ENCODE data around the gene RRN3. TPM values are rescaled to one million over a fixed set of nuclear protein-coding genes. Genes with fewer than 3 reads are reported as not detected.
"Not testable (repeated sequence)": the region's sequence is repeated elsewhere in the genome, so short reads cannot be mapped to it uniquely, and the experiment has no call there.

Gene RRN3
- total RNA-seq, 1 experiment from 2014 or later, result 40.9 TPM

DNA sequence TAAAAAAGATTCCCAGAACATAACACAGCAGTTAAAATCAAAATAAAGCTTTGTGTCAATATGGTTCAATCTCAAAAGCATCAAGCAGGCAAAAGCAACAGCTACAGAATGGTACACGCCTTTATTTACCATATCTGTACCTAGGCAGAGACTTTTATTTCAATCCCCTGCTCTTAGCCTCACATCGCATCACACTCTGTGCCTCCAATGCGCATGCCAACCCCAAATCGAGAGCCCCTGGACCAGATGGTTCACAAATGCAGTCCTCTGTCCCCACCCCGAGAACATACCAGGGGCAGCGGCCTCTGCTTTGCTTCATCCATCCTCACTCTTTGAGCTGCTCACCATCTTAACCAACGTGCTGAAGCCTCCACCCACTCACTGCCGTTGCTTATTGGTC is 27.4 kb downstream of the RRN3 start:
- not testable (repeated sequence) for H3K27ac Mint-ChIP-seq; H3K4ac ChIP-seq (ENCODE audit: low read depth, low read length); H3K79me2 ChIP-seq (ENCODE audit: insufficient read depth, low read length); H2AK5ac ChIP-seq (ENCODE audit: insufficient read length, low read length); H3K9me3 ChIP-seq (ENCODE audit: control insufficient read depth, low read depth, low read length); H3K27ac ChIP-seq (ENCODE audit: insufficient read length, low read depth, low read length); DNase-seq; H3K23ac ChIP-seq (ENCODE audit: insufficient read length, low read depth, low read length); H4K91ac ChIP-seq (ENCODE audit: insufficient read length, low read depth, low read length); H3K23me2 ChIP-seq (ENCODE audit: insufficient read length, low read depth, low read length, poor library complexity, severe bottlenecking); H2AFZ ChIP-seq (ENCODE audit: low read length); H3K27me3 Mint-ChIP-seq (ENCODE audit: low read depth); H2BK5ac ChIP-seq (ENCODE audit: insufficient read length, low read length); H3K4me3 Mint-ChIP-seq; H4K20me1 ChIP-seq (ENCODE audit: control insufficient read depth, insufficient read depth, insufficient read length); H3K9ac ChIP-seq (ENCODE audit: extremely low read depth, insufficient read length, low read length); H3K56ac ChIP-seq (ENCODE audit: insufficient read length, low read depth, low read length); H3K18ac ChIP-seq (ENCODE audit: insufficient read length, low read depth, low read length); H4K5ac ChIP-seq (ENCODE audit: insufficient read length, low read depth, low read length); H4K8ac ChIP-seq (replicated peaks; ENCODE audit: insufficient read length, low read depth, low read length); H2BK120ac ChIP-seq (ENCODE audit: low read depth, low read length, poor library complexity, severe bottlenecking); H2BK15ac ChIP-seq (ENCODE audit: low read depth, low read length); H2BK12ac ChIP-seq (ENCODE audit: insufficient read length, low read depth, low read length); H3K4me1 ChIP-seq (ENCODE audit: insufficient read depth, low read length); H3K4me2 ChIP-seq (ENCODE audit: insufficient read depth, insufficient read length, low read length); H3K14ac ChIP-seq (ENCODE audit: insufficient read depth, low read length); H3T11ph ChIP-seq (ENCODE audit: low read length); H3K9me3 Mint-ChIP-seq; H3K79me1 ChIP-seq (ENCODE audit: insufficient read depth, low read depth, low read length, poor library complexity, severe bottlenecking); H2BK20ac ChIP-seq (ENCODE audit: low read depth, low read length, poor library complexity, severe bottlenecking); H3K4me1 Mint-ChIP-seq; H3K27me3 ChIP-seq (ENCODE audit: insufficient read depth, low read length)
- no CpG with 5 or more reads among the region's 8 CpGs for WGBS (ENCODE audit: extremely low coverage, insufficient read length, low lambda C conversion rate)
- peaks cover 35 to 79% (median 65%) of the 10 kb centered on the region in 3 experiments; a peak in 6 of 7 replicates for H3K36me3 Mint-ChIP-seq (ENCODE audit: insufficient read depth in 1 of 3, low read depth in 3 of 3)

DNA sequence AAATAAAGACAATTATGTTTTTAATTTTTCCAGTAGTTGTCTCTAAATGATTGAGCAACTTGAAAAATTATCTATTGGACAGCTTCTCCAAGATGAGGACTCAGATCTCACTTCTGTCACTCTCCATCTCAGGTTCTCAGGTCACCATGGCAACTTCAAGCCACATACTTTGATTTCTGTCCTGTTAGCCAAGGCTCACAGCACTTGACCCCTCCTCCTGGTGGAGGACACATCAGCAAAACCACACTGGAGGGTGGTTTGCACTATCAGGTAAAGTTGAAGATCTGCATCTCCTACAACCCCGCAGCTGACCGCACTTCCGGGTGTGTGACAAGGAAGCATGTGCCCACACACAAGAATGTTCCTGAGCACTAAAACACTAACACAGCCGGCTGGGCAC is 28.1 kb downstream of the RRN3 start:
- no CpG with 5 or more reads among the region's 4 CpGs for WGBS (ENCODE audit: extremely low coverage, insufficient read length, low lambda C conversion rate)

More for the DNA sequence above, 28.1 kb downstream of the RRN3 start:
- H4K8ac ChIP-seq (replicated peaks; ENCODE audit: insufficient read length, low read depth, low read length); H4K20me1 ChIP-seq (ENCODE audit: control insufficient read depth, insufficient read depth, insufficient read length); H2BK12ac ChIP-seq (ENCODE audit: insufficient read length, low read depth, low read length); H3K4me1 ChIP-seq (ENCODE audit: insufficient read depth, low read length); H3K9me3 Mint-ChIP-seq; H2AFZ ChIP-seq (ENCODE audit: low read length); H2BK15ac ChIP-seq (ENCODE audit: low read depth, low read length); DNase-seq; H4K5ac ChIP-seq (ENCODE audit: insufficient read length, low read depth, low read length); H3K79me1 ChIP-seq (ENCODE audit: insufficient read depth, low read depth, low read length, poor library complexity, severe bottlenecking); H4K91ac ChIP-seq (ENCODE audit: insufficient read length, low read depth, low read length); H2BK20ac ChIP-seq (ENCODE audit: low read depth, low read length, poor library complexity, severe bottlenecking); H3K9me3 ChIP-seq (ENCODE audit: control insufficient read depth, low read depth, low read length); H3K23me2 ChIP-seq (ENCODE audit: insufficient read length, low read depth, low read length, poor library complexity, severe bottlenecking); H3K18ac ChIP-seq (ENCODE audit: insufficient read length, low read depth, low read length); H3T11ph ChIP-seq (ENCODE audit: low read length); H3K4ac ChIP-seq (ENCODE audit: low read depth, low read length); H3K14ac ChIP-seq (ENCODE audit: insufficient read depth, low read length); H3K9ac ChIP-seq (ENCODE audit: extremely low read depth, insufficient read length, low read length); H3K4me3 Mint-ChIP-seq; H3K27me3 Mint-ChIP-seq (ENCODE audit: low read depth); H3K56ac ChIP-seq (ENCODE audit: insufficient read length, low read depth, low read length); H3K27ac ChIP-seq (ENCODE audit: insufficient read length, low read depth, low read length); H3K23ac ChIP-seq (ENCODE audit: insufficient read length, low read depth, low read length); H2AK5ac ChIP-seq (ENCODE audit: insufficient read length, low read length); H2BK5ac ChIP-seq (ENCODE audit: insufficient read length, low read length); H3K27me3 ChIP-seq (ENCODE audit: insufficient read depth, low read length); H3K27ac Mint-ChIP-seq; H3K79me2 ChIP-seq (ENCODE audit: insufficient read depth, low read length); H2BK120ac ChIP-seq (ENCODE audit: low read depth, low read length, poor library complexity, severe bottlenecking); H3K4me1 Mint-ChIP-seq; H3K4me2 ChIP-seq (ENCODE audit: insufficient read depth, insufficient read length, low read length): not testable (repeated sequence)
- peaks cover 41 to 82% (median 70%) of the 10 kb centered on the region in 3 experiments; a peak in 6 of 7 replicates for H3K36me3 Mint-ChIP-seq (ENCODE audit: insufficient read depth in 1 of 3, low read depth in 3 of 3)

Data from H9 (cell line).